OCI-LY7 (cell line): Measurements from ENCODE around the gene SPO11.

Experiments used
- CTCF ChIP-seq: fragments of 200-600 bp; sonication (generic); conservative IDR thresholded peaks from 2 replicates; pipeline ENCODE4 v1.5.1; 2014; ENCODE audit warnings: mild to moderate bottlenecking, antibody characterized with exemption, low read length, moderate library complexity, mixed read lengths
- EZH2phosphoT487 ChIP-seq: fragments of 200-600 bp; sonication (generic); IDR thresholded peaks from 2 replicates; pipeline ENCODE4 v1.6.1; 2018; ENCODE audit warnings: low read depth, borderline replicate concordance, mild to moderate bottlenecking, mixed run types, antibody characterized with exemption, low read length, moderate library complexity, mixed read lengths

GRCh38 chr20:57330998-57331397 is 1.4 kb downstream of the SPO11 start:
- TF ChIP-seq CTCF (no peak), EZH2phosphoT487 (no peak)
